Activated CD8-positive, alpha-beta memory T cell treated with anti-CD3 and anti-CD28 coated beads, Interleukin-2, amount 10 ng/mL, durations not matched to agents 7 days and 5 days (primary cell): ENCODE data around the gene STX16. TPM values are rescaled to one million over a fixed set of nuclear protein-coding genes. Genes with fewer than 3 reads are reported as not detected.

Experiments
- ATAC-seq: fragments of 150-1000 bp; cut with Tn5 transposase; one replicate; pipeline ENCODE4 v1.10.0; 2021; ENCODE audit warnings: moderate library complexity
- CTCF ChIA-PET: fragments of 350-600 bp; sonication (Branson Sonifier 250); formaldehyde crosslinking; loops from one replicate; lab custom pipeline; 2021; ENCODE audit warnings: antibody characterized with exemption; lab: Charles Lee
- DNase-seq: peaks from one replicate; pipeline ENCODE4 v3.0.0-alpha.2; 2020
- H3K27ac Mint-ChIP-seq: one replicate; pipeline ENCODE4 v1.8.0; 2021; ENCODE audit warnings: mild to moderate bottlenecking, mixed read lengths
- H3K27me3 Mint-ChIP-seq: one replicate; pipeline ENCODE4 v1.8.0; 2021; ENCODE audit warnings: mixed read lengths
- H3K36me3 Mint-ChIP-seq: one replicate; pipeline ENCODE4 v1.8.0; 2021; ENCODE audit warnings: mild to moderate bottlenecking, mixed read lengths
- H3K4me1 Mint-ChIP-seq: one replicate; pipeline ENCODE4 v1.8.0; 2021; ENCODE audit warnings: mixed read lengths
- H3K4me3 Mint-ChIP-seq: one replicate; pipeline ENCODE4 v1.8.0; 2021; ENCODE audit warnings: mild to moderate bottlenecking, moderate library complexity, mixed read lengths
- H3K9me3 Mint-ChIP-seq: one replicate; pipeline ENCODE4 v1.8.0; 2022; ENCODE audit warnings: low read depth, mixed read lengths
- total RNA-seq, 2 experiments: library from RNA; stranded (reverse); gene quantifications; one replicate each; pipeline ENCODE4 v1.2.3, GENCODE V29; 2021

The STX16 gene
- 100 to 1,000 TPM; 120 to 165 TPM for total RNA-seq

DNA sequence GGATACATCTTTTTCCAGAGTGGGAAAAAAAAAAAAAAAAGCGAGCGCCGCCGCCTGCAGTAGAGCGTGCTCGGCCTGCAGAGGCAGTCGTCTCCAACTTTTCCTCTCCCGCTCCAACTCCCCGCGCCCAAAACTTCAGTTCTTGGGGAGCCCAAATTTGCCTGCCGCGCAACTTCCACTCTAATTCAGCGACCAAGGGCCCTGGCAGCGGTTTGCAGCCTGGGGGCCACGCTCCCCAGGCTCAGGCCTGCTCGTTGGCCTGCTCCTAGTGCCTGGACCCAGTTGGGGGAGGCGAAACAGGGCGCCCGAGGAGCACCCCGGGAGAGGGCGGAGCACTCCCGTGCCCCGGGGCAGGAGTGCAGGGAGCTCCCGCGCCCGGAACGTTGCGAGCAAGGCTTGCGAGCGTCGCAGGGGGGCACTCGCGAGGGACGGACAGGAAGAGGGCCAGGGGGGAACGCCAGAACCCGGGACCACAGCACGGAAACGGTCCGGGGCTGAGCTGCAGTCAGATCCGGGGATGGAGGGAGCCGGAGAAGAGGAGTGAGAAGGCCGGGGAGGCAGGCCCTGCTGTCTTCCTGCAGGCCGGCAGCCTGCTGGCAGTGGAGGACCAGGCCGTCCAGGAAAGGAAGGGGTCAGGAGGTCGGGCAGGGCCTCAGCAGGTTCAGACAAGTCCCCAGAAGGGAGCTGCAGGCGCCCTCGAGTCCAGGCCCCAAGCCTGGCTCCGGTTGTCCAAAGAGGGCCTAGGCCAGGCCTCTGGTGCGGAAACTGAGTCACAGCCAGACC, at the start of gene STX16:
STX16 (plus strand) TSS at position 508 of the 783 bp plus-strand sequence. CDS start 724 bp downstream, outside the sequence.
- CTCF ChIA-PET: interaction anchor here (0.6 to 5.1 kb wide), 34 partner anchors 8 to 1031 kb away, joined by 3 to 41 read pairs (median 4); partner anchors contain the start of genes ATP5F1E, GNAS, GNAS-AS1 and NELFCD
- DNase-seq (peak; percentile 93), ATAC-seq (peak; percentile 81)
- Mint-ChIP-seq H3K27me3 (no peaks in the 10 kb centered on the region), H3K4me3 (peak within 1 kb of the TSS; percentile 99), H3K4me1 (peaks cover 19% of the 10 kb centered on the region), H3K27ac (peak within 1 kb of the TSS; percentile 98), H3K36me3 (peaks cover 19% of the 10 kb centered on the region), H3K9me3 (no peaks in the 10 kb centered on the region)

- H3K4me1 Mint-ChIP-seq: no peaks in the 10 kb centered on the region
These were observed 49.0 kb upstream of the STX16 start for GRCh38 chr20:58602124-58602523.

GRCh38 chr20:58603721-58604120, 47.4 kb upstream of the STX16 start:
- CTCF ChIA-PET: no interaction called here
- no peak overlapping the region for H3K4me3 Mint-ChIP-seq

More at GRCh38 chr20:58602124-58602523, 49.0 kb upstream of the STX16 start:
- Mint-ChIP-seq H3K27ac (no peak overlapping the region), H3K4me3 (no peak overlapping the region), H3K27me3 (peaks cover 2% of the 10 kb centered on the region), H3K36me3 (no peaks in the 10 kb centered on the region), H3K9me3 (no peaks in the 10 kb centered on the region)
- no peak for DNase-seq
- CTCF ChIA-PET: no interaction called here
- no peak for ATAC-seq

GRCh38 chr20:58604128-58604881, 46.8 kb upstream of the STX16 start:
- no peaks in the 10 kb centered on the region for H3K4me1 Mint-ChIP-seq

More at GRCh38 chr20:58603721-58604120, 47.4 kb upstream of the STX16 start:
- H3K36me3 Mint-ChIP-seq: no peaks in the 10 kb centered on the region
- no peaks in the 10 kb centered on the region for H3K9me3 Mint-ChIP-seq
- H3K27ac Mint-ChIP-seq: no peak overlapping the region
- DNase-seq (no peak), ATAC-seq (no peak)
- H3K27me3 Mint-ChIP-seq: no peaks in the 10 kb centered on the region
- H3K4me1 Mint-ChIP-seq: no peaks in the 10 kb centered on the region

DNA sequence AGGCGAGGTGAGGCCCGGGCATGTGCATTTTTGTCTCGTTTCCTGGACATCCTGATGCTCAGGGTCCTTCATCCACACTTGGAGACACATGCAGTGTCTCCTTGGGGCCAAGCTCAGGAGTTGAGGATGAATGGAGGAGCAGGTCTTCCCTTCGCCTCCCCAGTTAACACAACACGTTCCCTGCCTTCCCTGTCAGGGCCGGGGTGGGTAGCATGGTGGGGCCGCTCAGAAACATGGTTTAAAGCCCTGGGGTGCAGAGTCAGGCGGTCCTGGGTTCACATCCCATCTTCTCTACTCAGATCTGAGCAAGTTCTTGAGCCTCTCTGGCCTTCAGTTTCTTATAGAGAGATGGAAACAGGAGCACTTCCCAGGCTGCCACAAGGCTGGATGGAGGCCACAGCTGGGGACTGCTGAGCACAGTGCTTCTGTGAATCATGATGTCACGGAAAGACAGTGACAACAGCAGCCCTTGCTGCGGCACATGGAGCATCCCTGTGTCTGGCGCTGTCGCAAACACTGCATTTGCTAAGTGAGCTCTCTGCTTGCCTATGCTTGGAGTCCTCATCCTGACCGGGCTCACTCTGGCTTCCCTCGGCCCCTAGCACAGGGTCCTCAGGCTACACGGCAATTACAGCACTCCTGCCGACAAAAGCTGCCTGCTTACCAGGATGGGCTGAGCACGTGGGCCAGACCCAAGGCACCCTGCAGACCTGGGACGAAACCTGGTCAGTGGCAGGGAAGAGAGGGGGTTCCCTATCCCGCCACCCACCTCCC, 45.6 kb upstream of the STX16 start:
- Mint-ChIP-seq H3K36me3 (no peaks in the 10 kb centered on the region), H3K9me3 (no peaks in the 10 kb centered on the region), H3K27me3 (no peaks in the 10 kb centered on the region), H3K4me1 (no peaks in the 10 kb centered on the region), H3K4me3 (no peak overlapping the region), H3K27ac (no peak overlapping the region)
- DNase-seq: no peak
- CTCF ChIA-PET: no interaction called here
- ATAC-seq: no peak

More at GRCh38 chr20:58604128-58604881, 46.8 kb upstream of the STX16 start:
- CTCF ChIA-PET: no interaction called here
- no peaks in the 10 kb centered on the region for H3K36me3 Mint-ChIP-seq
- H3K4me3 Mint-ChIP-seq: no peak overlapping the region
- H3K27me3 Mint-ChIP-seq: no peaks in the 10 kb centered on the region
- DNase-seq (no peak), ATAC-seq (no peak)
- no peaks in the 10 kb centered on the region for H3K9me3 Mint-ChIP-seq
- H3K27ac Mint-ChIP-seq: no peak overlapping the region

- Mint-ChIP-seq H3K4me3 (no peak overlapping the region), H3K27ac (no peak overlapping the region), H3K4me1 (no peaks in the 10 kb centered on the region), H3K36me3 (no peaks in the 10 kb centered on the region), H3K9me3 (no peaks in the 10 kb centered on the region), H3K27me3 (no peaks in the 10 kb centered on the region)
- ATAC-seq (no peak), DNase-seq (no peak)
- CTCF ChIA-PET: no interaction called here
These were observed 44.9 kb upstream of the STX16 start for GRCh38 chr20:58606184-58606583.

DNA sequence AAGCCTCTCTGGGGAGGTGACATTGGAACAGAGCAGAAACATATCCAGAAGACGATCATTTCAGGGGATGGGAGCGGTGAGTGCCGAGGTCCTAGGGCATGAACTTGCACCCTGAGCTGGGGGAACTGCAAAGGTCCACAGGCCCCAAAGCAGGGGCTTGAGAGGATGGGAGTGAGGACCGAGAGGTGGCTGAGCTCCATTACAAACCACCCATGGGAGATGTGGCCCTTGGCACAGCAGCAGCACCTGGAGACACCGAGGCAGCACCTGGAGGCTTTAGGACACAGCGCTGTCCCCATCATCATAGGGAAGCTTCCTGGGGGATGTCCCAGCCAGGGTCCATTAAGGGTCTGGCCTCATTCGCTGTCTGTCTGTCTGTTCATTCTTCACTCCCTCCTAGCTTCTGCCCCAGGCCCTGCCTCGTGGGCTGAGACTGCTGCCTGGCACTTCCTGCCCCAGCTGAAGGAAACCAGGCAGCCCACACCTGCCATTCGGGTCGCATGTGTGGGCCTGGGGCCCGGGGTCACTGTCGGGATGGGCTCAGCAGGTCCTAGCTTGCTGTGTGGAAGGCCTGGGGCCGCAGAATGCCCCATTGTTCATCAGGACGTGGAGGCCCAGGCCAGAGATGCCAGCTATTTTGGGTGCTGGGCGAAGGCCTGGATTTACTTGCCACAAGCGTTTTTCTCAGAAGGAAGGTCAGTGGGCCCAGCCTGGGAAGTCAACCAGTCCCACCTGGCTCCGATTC, 42.8 kb upstream of the STX16 start:
- Mint-ChIP-seq H3K27ac (no peak overlapping the region), H3K27me3 (no peaks in the 10 kb centered on the region), H3K4me3 (no peak overlapping the region), H3K4me1 (no peaks in the 10 kb centered on the region), H3K36me3 (no peaks in the 10 kb centered on the region), H3K9me3 (no peaks in the 10 kb centered on the region)
- ATAC-seq (no peak), DNase-seq (no peak)
- CTCF ChIA-PET: interaction anchor here (1.0 kb wide), 1 partner anchor 437 kb away, joined by 3 read pairs; no protein-coding TSS in a partner anchor

DNA sequence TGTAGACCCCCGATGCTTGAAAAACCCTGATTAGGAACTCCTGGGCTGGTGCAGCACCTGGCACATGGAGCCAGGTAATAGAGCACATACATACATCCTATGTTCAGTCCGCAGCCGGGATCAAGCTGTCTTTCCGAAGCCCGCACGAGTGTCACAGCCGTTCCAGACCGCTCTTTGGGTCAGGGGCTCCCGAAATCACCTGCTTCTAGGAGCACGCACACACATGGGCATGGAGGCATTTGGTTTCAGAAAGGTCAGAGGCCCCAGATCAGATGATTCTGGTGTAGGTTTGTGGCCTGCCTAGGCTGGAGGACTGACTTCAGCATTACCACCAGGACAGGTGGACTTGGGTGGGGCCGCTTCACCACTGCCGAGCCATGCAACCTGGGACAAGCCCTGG, 42.1 kb upstream of the STX16 start:
- CTCF ChIA-PET: no interaction called here
- no peaks in the 10 kb centered on the region for H3K27me3 Mint-ChIP-seq
- ATAC-seq (no peak), DNase-seq (no peak)
- no peak overlapping the region for H3K27ac Mint-ChIP-seq
- no peak overlapping the region for H3K4me3 Mint-ChIP-seq
- H3K36me3 Mint-ChIP-seq: no peaks in the 10 kb centered on the region
- no peaks in the 10 kb centered on the region for H3K9me3 Mint-ChIP-seq
- no peaks in the 10 kb centered on the region for H3K4me1 Mint-ChIP-seq

GRCh38 chr20:58610071-58610800, 40.8 kb upstream of the STX16 start:
- Mint-ChIP-seq H3K9me3 (no peaks in the 10 kb centered on the region), H3K4me3 (no peak overlapping the region), H3K4me1 (no peaks in the 10 kb centered on the region), H3K27me3 (no peaks in the 10 kb centered on the region), H3K27ac (no peak overlapping the region), H3K36me3 (no peaks in the 10 kb centered on the region)
- no peak for ATAC-seq
- DNase-seq: no peak
- CTCF ChIA-PET: interaction anchor here (0.6 kb wide), 1 partner anchor 242 kb away, joined by 3 read pairs; no protein-coding TSS in a partner anchor

GRCh38 chr20:58610811-58611210, 40.3 kb upstream of the STX16 start:
- ATAC-seq (no peak), DNase-seq (no peak)
- H3K27ac Mint-ChIP-seq: no peak overlapping the region
- no peaks in the 10 kb centered on the region for H3K9me3 Mint-ChIP-seq
- H3K36me3 Mint-ChIP-seq: no peaks in the 10 kb centered on the region
- H3K27me3 Mint-ChIP-seq: no peaks in the 10 kb centered on the region
- no peak overlapping the region for H3K4me3 Mint-ChIP-seq
- CTCF ChIA-PET: no interaction called here
- H3K4me1 Mint-ChIP-seq: no peaks in the 10 kb centered on the region

DNA sequence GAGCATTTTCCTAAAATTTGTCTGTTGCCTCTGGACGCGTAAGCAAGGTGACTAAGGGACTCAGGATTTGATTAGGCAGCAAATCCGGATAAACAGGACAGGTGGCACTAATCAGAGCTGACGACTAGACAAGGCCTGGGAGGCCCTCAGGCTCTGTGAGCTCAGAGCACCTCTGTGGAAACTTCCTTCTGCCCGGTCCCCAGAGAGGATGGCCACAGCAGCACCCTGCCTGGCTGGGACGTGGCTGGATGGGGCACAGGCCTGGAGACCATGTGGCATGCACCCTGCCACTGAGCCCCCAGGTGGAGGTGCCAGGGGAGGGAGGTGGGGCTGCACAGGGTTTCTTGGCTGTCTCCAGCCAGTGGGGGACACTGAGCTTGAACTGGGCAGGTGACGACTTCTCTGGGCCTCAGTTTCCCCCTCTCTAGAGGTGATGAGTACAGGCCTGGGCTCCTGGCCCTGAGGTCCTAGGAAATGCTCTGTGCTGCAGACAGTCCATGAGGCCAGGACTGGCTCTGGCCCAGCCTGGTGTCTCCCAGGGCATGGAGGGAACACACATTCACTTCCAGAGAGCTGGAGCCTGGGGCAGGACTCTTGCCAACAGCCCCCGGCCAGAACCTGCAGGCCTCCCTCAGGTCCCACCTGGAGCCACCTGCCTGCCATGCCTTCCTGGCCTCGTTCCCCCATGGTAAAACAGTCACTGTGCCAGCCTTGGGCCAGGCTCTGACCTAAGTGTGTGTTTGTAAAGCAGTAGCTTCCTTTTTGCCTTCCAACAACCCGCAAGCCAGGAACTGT, 39.6 kb upstream of the STX16 start:
- Mint-ChIP-seq H3K4me3 (no peak overlapping the region), H3K9me3 (no peaks in the 10 kb centered on the region), H3K4me1 (no peaks in the 10 kb centered on the region), H3K27me3 (no peaks in the 10 kb centered on the region), H3K27ac (no peak overlapping the region), H3K36me3 (no peaks in the 10 kb centered on the region)
- CTCF ChIA-PET: no interaction called here
- DNase-seq: no peak
- no peak for ATAC-seq
